Activated T-helper 1 cell treated with anti-CD3 and anti-CD28 coated beads, Interleukin-2, amount 50 U/mL, for 16 hours (primary cell): Measurements from ENCODE around the gene THAP8.
A peak's percentile ranks its signal among the peaks of the same experiment; 100 is the strongest.

Experiments
- DNase-seq, 2 donors: peaks; one replicate each; pipeline ENCODE4 v3.0.0-alpha.2; 2020; ENCODE audit warnings: low read depth in 1 of 2, low spot score in 1 of 2

The THAP8 gene

GRCh38 chr19:36054119-36054732, at the start of gene THAP8:
THAP8 (minus strand) TSS chr19:36054285; CDS start chr19:36054217, 68 bp downstream.
- peak; percentile 99 for DNase-seq

- DNase-seq: no peak
Measured at GRCh38 chr19:36103040-36103626, 49.0 kb upstream of the THAP8 start.

- DNase-seq: no peak
Measured at GRCh38 chr19:36101550-36102327, 47.7 kb upstream of the THAP8 start.

- no peak for DNase-seq
Measured at GRCh38 chr19:36100476-36100875, 46.4 kb upstream of the THAP8 start.

- DNase-seq: no peak
Measured at GRCh38 chr19:36099166-36099785, 45.2 kb upstream of the THAP8 start.

- DNase-seq: no peak
Measured at GRCh38 chr19:36097036-36097435, 43.0 kb upstream of the THAP8 start.

GRCh38 chr19:36093687-36094086, 39.6 kb upstream of the THAP8 start:
- DNase-seq: no peak

GRCh38 chr19:36093146-36093662, 39.1 kb upstream of the THAP8 start:
- no peak for DNase-seq

GRCh38 chr19:36092566-36092965, 38.5 kb upstream of the THAP8 start:
- no peak for DNase-seq

- DNase-seq: no peak
Measured at GRCh38 chr19:36090910-36091695, 37.0 kb upstream of the THAP8 start.

- no peak for DNase-seq
Measured at GRCh38 chr19:36089847-36090246, 35.8 kb upstream of the THAP8 start.

GRCh38 chr19:36086326-36086725, 32.2 kb upstream of the THAP8 start:
- DNase-seq: no peak

- DNase-seq: no peak
Measured at GRCh38 chr19:36084231-36085009, 30.3 kb upstream of the THAP8 start.

- no peak for DNase-seq
Measured at GRCh38 chr19:36082916-36083315, 28.8 kb upstream of the THAP8 start.

GRCh38 chr19:36081894-36082293, 27.8 kb upstream of the THAP8 start:
- no peak for DNase-seq

GRCh38 chr19:36081385-36081784, 27.3 kb upstream of the THAP8 start:
- no peak for DNase-seq

- no peak for DNase-seq
Measured at GRCh38 chr19:36079389-36079945, 25.4 kb upstream of the THAP8 start.

GRCh38 chr19:36073121-36073876, 19.2 kb upstream of the THAP8 start:
- no peak for DNase-seq

GRCh38 chr19:36072081-36072480, 18.0 kb upstream of the THAP8 start:
- DNase-seq: no peak
